SK-N-SH (cell line): Measurements from ENCODE around the gene ISG20. TPM values are rescaled to one million over a fixed set of nuclear protein-coding genes. Genes with fewer than 3 reads are reported as not detected.
"Not testable (repeated sequence)": the region's sequence is repeated elsewhere in the genome, so short reads cannot be mapped to it uniquely, and the experiment has no call there.

Experiments
- CTCF ChIA-PET: fragments of 300-600, 350-600 bp; formaldehyde crosslinking; extraction: SDS; loops from one replicate; lab custom pipeline; 2021; lab: Yijun Ruan, JAX
- POLR2A ChIA-PET: fragments of 350-600 bp; sonication (Branson Sonifier 250); formaldehyde crosslinking; extraction: SDS; loops from one replicate; lab custom pipeline; 2020; ENCODE audit warnings: antibody characterized with exemption, inconsistent platforms; lab: Yijun Ruan, JAX
- DNase-seq: peaks from one replicate; pipeline ENCODE4 v3.0.0; 2012
- H2AFZ ChIP-seq: fragments of 200-600 bp; sonication (generic); 2 replicates; pipeline ENCODE4 v1.8.1; 2016; ENCODE audit warnings: antibody characterized with exemption, mild to moderate bottlenecking, low read depth
- H3F3A ChIP-seq: fragments of 200-600 bp; sonication (generic); replicated peaks from 2 replicates; pipeline ENCODE3; 2016; ENCODE audit warnings: antibody characterized with exemption, mild to moderate bottlenecking; ENCODE audit not compliant: insufficient read depth
- H3K27ac ChIP-seq, 2 experiments: fragments of 200-500 bp in 1 of 2; fragments of 200-600 bp in 1 of 2; sonication (Bioruptor generic) in 1 of 2; sonication (generic), shearing (Covaris generic) in 1 of 2; 2 replicates each; pipeline versions ENCODE4 v1.5.1 to v1.6.1; 2014 to 2016; ENCODE audit warnings: low read depth in 2 of 2, inconsistent platforms in 1 of 2, low read length in 1 of 2, mild to moderate bottlenecking in 1 of 2, mixed read lengths in 1 of 2
- H3K27me3 ChIP-seq: fragments of 200-600 bp; sonication (generic), shearing (Covaris generic); 2 replicates; pipeline ENCODE4 v1.6.1; 2016; ENCODE audit warnings: mixed run types; ENCODE audit not compliant: insufficient read depth
- H3K36me3 ChIP-seq, 2 experiments: fragments of 200-500 bp in 1 of 2; fragments of 200-600 bp in 1 of 2; sonication (Bioruptor generic) in 1 of 2; sonication (generic) in 1 of 2; replicated peaks in 1 of 2; 2 replicates each; pipeline versions ENCODE3 to v1.5.1; 2014 to 2016; ENCODE audit warnings: low read length in 1 of 2, mild to moderate bottlenecking in 1 of 2; ENCODE audit not compliant: insufficient read depth in 2 of 2, control insufficient read depth in 1 of 2
- H3K4me1 ChIP-seq, 2 experiments: fragments of 200-500 bp in 1 of 2; fragments of 200-600 bp in 1 of 2; sonication (Bioruptor generic) in 1 of 2; sonication (generic), shearing (Covaris generic) in 1 of 2; 2 replicates each; pipeline versions ENCODE4 v1.5.1 to v1.6.1; 2014 to 2016; ENCODE audit warnings: low read depth in 1 of 2, low read length in 1 of 2, mixed run types in 1 of 2; ENCODE audit not compliant: insufficient read depth in 2 of 2, control insufficient read depth in 1 of 2
- H3K4me2 ChIP-seq: fragments of 200-600 bp; sonication (generic), shearing (Covaris generic); 2 replicates; pipeline ENCODE4 v1.6.1; 2017; ENCODE audit warnings: mixed run types
- H3K4me3 ChIP-seq, 2 experiments: fragments of 200-500 bp in 1 of 2; fragments of 200-600 bp in 1 of 2; sonication (Bioruptor generic) in 1 of 2; sonication (generic), shearing (Covaris generic) in 1 of 2; 2 replicates each; pipeline versions ENCODE4 v1.5.1 to v1.8.1; 2014 to 2016; ENCODE audit warnings: low read depth in 2 of 2, inconsistent platforms in 1 of 2, low read length in 1 of 2, mild to moderate bottlenecking in 1 of 2, mixed read lengths in 1 of 2, moderate library complexity in 1 of 2
- H3K79me2 ChIP-seq: fragments of 200-600 bp; sonication (generic); 2 replicates; pipeline ENCODE4 v1.8.1; 2017; ENCODE audit warnings: mild to moderate bottlenecking; ENCODE audit not compliant: insufficient read depth
- H3K9ac ChIP-seq: fragments of 200-600 bp; sonication (generic); 2 replicates; pipeline ENCODE4 v1.6.1; 2017; ENCODE audit warnings: mixed run types
- H3K9me2 ChIP-seq: fragments of 200-600 bp; sonication (generic); 2 replicates; pipeline ENCODE4 v1.6.1; 2017; ENCODE audit warnings: mixed run types
- H3K9me3 ChIP-seq: fragments of 200-600 bp; sonication (generic); 2 replicates; pipeline ENCODE4 v1.6.1; 2017; ENCODE audit warnings: mixed run types, mild to moderate bottlenecking, moderate library complexity
- H4K20me1 ChIP-seq: fragments of 200-600 bp; sonication (generic); 2 replicates; pipeline ENCODE4 v1.6.1; 2017; ENCODE audit warnings: mild to moderate bottlenecking, mixed run types; ENCODE audit not compliant: insufficient read depth
- EP300 ChIP-seq, 2 experiments: IDR thresholded peaks; 2 replicates each; pipeline versions ENCODE4 v1.4.0 to v1.6.1; 2012; ENCODE audit warnings: borderline replicate concordance in 1 of 2, low read depth in 1 of 2, low read length in 1 of 2
- FOXJ3 ChIP-seq: sonication (generic); formaldehyde crosslinking; IDR thresholded peaks from 2 replicates; pipeline ENCODE4 v1.5.1; 2020; ENCODE audit warnings: mild to moderate bottlenecking, missing genetic modification reagents
- FOXM1 ChIP-seq: IDR thresholded peaks from 2 replicates; pipeline ENCODE4 v1.4.0; 2012; ENCODE audit warnings: low read depth, mild to moderate bottlenecking
- GATA2 ChIP-seq: sonication (generic); formaldehyde crosslinking; IDR thresholded peaks from 2 replicates; pipeline ENCODE4 v1.5.0; 2020; ENCODE audit warnings: mild to moderate bottlenecking, missing genetic modification reagents
- JUND ChIP-seq: IDR thresholded peaks from 2 replicates; pipeline ENCODE4 v1.4.0; 2012
- MEF2A ChIP-seq: IDR thresholded peaks from 2 replicates; pipeline ENCODE4 v1.4.0; 2012; ENCODE audit warnings: low read depth, borderline replicate concordance
- NRF1 ChIP-seq: IDR thresholded peaks from 2 replicates; pipeline ENCODE4 v1.6.1; 2012; ENCODE audit warnings: low read depth, mild to moderate bottlenecking, low read length
- PBX3 ChIP-seq: IDR thresholded peaks from 2 replicates; pipeline ENCODE4; 2012
- POLR2AphosphoS5 ChIP-seq: IDR thresholded peaks from 2 replicates; pipeline ENCODE4 v1.6.1; 2012; ENCODE audit warnings: low read depth, low read length
- SIN3A ChIP-seq: IDR thresholded peaks from 2 replicates; pipeline ENCODE4 v1.6.1; 2012; ENCODE audit warnings: low read depth, mild to moderate bottlenecking, low read length, moderate library complexity, borderline replicate concordance
- SMC3 ChIP-seq: IDR thresholded peaks from 2 replicates; pipeline ENCODE4 v1.6.1; 2012; ENCODE audit warnings: low read depth, low read length, improper control_type of control experiment
- TEAD4 ChIP-seq: IDR thresholded peaks from 2 replicates; pipeline ENCODE4 v1.4.0; 2012; ENCODE audit warnings: mild to moderate bottlenecking, borderline replicate concordance; ENCODE audit not compliant: insufficient read depth
- WGBS: methylation state at CpG from one replicate; pipeline ENCODE4 v1.1.6; 2017; ENCODE audit warnings: low lambda C conversion rate; 5-methylcytosine and 5-hydroxymethylcytosine counted together
- polyA plus RNA-seq, 3 experiments: library from polyadenylated mRNA; depleted of rRNA; stranded (reverse); fragments of >200 nt; gene quantifications; 2 replicates each; pipeline ENCODE4 v1.2.3, GENCODE V29; 2012
- TF ChIP-seq, protein P1 (sequence below): IDR thresholded peaks from 2 replicates; pipeline ENCODE4 v1.6.1; 2012; ENCODE audit warnings: mild to moderate bottlenecking, low read depth, low read length, moderate library complexity
- TF ChIP-seq, protein P2 (sequence below): fragments of 150-350 bp; IDR thresholded peaks from 2 replicates; pipeline ENCODE4 v1.6.1; 2016; ENCODE audit warnings: mild to moderate bottlenecking, low read depth, low read length
- TF ChIP-seq, protein P3 (sequence below): IDR thresholded peaks from 2 replicates; pipeline ENCODE4 v1.4.0; 2012; ENCODE audit warnings: low read depth

The ISG20 gene
- polyA plus RNA-seq, 1 of the 3 experiments (the other 2 are of a cell fraction), result 2.0 TPM

DNA sequence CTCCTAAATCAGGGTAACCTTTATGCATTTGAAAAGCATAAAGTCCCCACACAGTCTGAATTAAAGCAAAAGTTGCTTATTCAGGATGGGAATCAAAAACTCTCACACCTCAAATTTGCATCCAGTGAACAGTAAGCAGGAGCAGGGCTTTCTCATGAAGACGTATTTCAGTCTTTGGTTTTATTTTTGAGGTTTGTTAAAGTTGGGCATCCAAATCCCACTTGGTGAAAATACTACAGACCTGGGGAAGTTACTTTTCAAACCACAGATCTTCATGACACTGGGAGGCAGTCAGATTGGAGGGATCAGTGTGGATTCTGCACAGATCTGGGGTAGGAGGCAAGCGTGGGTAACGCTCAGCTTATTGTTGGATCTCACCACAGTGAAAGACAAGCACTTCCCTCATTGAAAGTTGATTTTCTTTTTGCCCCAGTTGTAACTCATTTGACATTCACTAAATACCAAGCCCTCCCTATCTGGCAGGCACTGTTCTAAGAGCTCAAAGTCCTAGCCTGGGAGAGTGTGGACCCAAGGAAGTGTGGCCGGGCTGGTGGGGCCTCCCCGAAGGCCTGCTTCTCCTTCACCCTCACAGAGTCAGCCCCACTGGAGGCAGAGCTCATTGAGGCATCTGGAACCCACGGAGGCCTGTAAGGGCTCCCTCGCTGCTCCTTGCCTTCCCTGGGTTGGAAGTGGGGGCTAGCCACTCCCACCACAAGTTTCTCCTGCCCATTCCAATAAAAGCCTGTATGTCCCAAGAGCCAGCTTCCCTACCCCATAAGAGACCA lies 783 bp upstream of the ISG20 start:
- Histone ChIP-seq H3K27ac (peak overlapping the region; percentile 4 to 93; a peak in 3 of 4 replicates), H3K9me2 (no peaks in the 10 kb centered on the region), H3K4me2 (peak overlapping the region; percentile 72), H3K4me3 (peak overlapping the region; percentile 37 to 40; a peak in 3 of 4 replicates), H4K20me1 (peaks cover 29% of the 10 kb centered on the region), H3K36me3 (peaks cover 11 to 22% of the 10 kb centered on the region in 2 experiments), H2AFZ (peak overlapping the region; percentile 26), H3F3A (peaks cover 53% of the 10 kb centered on the region), H3K4me1 (peaks cover 2 to 8% of the 10 kb centered on the region in 2 experiments; a peak in 2 of 4 replicates), H3K9ac (peak overlapping the region; percentile 57), H3K9me3 (no peaks in the 10 kb centered on the region), H3K27me3 (no peaks in the 10 kb centered on the region), H3K79me2 (peaks cover 22% of the 10 kb centered on the region; the same call in 1 of the 2 replicates)
- DNase-seq, result no peak
- WGBS, result 83% methylated on average over 5 of the region's 7 CpGs
- ChIA-PET CTCF (interaction anchor here (0.8 kb wide), 1 partner anchor 19 kb away, joined by 3 read pairs; no protein-coding TSS in a partner anchor), POLR2A (no interaction called here)
- TF ChIP-seq POLR2AphosphoS5 (peak; percentile 6; the same call in 1 of the 2 replicates), TEAD4 (no peak)
- TF ChIP-seq, all 33 proteins: peak for 1

GRCh38 chr15:88641959-88642452 lies 3.2 kb downstream of the ISG20 start:
- peaks cover 16% of the 10 kb centered on the region for H3F3A ChIP-seq
- no peaks in the 10 kb centered on the region for H3K36me3 ChIP-seq
- no peak overlapping the region for H2AFZ ChIP-seq
- H3K27ac ChIP-seq, result no peak overlapping the region
- CTCF ChIA-PET, result no interaction called here
- H4K20me1 ChIP-seq, result peaks cover 12% of the 10 kb centered on the region; the same call in 1 of the 2 replicates
- no peak for TF ChIP-seq SIN3A
- no peak for TF ChIP-seq MEF2A
- TF ChIP-seq, protein P1, sequence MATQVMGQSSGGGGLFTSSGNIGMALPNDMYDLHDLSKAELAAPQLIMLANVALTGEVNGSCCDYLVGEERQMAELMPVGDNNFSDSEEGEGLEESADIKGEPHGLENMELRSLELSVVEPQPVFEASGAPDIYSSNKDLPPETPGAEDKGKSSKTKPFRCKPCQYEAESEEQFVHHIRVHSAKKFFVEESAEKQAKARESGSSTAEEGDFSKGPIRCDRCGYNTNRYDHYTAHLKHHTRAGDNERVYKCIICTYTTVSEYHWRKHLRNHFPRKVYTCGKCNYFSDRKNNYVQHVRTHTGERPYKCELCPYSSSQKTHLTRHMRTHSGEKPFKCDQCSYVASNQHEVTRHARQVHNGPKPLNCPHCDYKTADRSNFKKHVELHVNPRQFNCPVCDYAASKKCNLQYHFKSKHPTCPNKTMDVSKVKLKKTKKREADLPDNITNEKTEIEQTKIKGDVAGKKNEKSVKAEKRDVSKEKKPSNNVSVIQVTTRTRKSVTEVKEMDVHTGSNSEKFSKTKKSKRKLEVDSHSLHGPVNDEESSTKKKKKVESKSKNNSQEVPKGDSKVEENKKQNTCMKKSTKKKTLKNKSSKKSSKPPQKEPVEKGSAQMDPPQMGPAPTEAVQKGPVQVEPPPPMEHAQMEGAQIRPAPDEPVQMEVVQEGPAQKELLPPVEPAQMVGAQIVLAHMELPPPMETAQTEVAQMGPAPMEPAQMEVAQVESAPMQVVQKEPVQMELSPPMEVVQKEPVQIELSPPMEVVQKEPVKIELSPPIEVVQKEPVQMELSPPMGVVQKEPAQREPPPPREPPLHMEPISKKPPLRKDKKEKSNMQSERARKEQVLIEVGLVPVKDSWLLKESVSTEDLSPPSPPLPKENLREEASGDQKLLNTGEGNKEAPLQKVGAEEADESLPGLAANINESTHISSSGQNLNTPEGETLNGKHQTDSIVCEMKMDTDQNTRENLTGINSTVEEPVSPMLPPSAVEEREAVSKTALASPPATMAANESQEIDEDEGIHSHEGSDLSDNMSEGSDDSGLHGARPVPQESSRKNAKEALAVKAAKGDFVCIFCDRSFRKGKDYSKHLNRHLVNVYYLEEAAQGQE, result no peak
- TF ChIP-seq, protein P2, sequence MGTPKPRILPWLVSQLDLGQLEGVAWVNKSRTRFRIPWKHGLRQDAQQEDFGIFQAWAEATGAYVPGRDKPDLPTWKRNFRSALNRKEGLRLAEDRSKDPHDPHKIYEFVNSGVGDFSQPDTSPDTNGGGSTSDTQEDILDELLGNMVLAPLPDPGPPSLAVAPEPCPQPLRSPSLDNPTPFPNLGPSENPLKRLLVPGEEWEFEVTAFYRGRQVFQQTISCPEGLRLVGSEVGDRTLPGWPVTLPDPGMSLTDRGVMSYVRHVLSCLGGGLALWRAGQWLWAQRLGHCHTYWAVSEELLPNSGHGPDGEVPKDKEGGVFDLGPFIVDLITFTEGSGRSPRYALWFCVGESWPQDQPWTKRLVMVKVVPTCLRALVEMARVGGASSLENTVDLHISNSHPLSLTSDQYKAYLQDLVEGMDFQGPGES, result no peak
- no peak for TF ChIP-seq FOXJ3 (CRISPR knock-in tag)
- no peak for TF ChIP-seq PBX3
- no peak for TF ChIP-seq FOXM1
- no peak for TF ChIP-seq NRF1
- TF ChIP-seq, protein P3, sequence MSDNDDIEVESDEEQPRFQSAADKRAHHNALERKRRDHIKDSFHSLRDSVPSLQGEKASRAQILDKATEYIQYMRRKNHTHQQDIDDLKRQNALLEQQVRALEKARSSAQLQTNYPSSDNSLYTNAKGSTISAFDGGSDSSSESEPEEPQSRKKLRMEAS, result no peak
- no peak for TF ChIP-seq EP300 (IDR thresholded peaks at IDR 0.05; ENCODE audit: borderline replicate concordance in 1 of 2, low read depth in 1 of 2, low read length in 1 of 2)
- no peak for TF ChIP-seq SMC3
- no peak for TF ChIP-seq JUND
- no peak for TF ChIP-seq GATA2 (CRISPR knock-in tag)
- no peak for TF ChIP-seq POLR2AphosphoS5
- TF ChIP-seq, all 33 proteins: peak for 0
- POLR2A ChIA-PET, result no interaction called here
- Histone ChIP-seq H3K27me3 (no peaks in the 10 kb centered on the region), H3K4me2 (no peak overlapping the region), H3K4me1 (peaks cover 2 to 8% of the 10 kb centered on the region in 2 experiments; a peak in 2 of 4 replicates), H3K9ac (no peak overlapping the region), H3K4me3 (no peak overlapping the region), H3K9me2 (no peaks in the 10 kb centered on the region), H3K9me3 (no peaks in the 10 kb centered on the region), H3K79me2 (peaks cover 6% of the 10 kb centered on the region; the same call in 1 of the 2 replicates)
- WGBS, result 91% methylated on average over 12 of the region's 12 CpGs
- no peak for DNase-seq

DNA sequence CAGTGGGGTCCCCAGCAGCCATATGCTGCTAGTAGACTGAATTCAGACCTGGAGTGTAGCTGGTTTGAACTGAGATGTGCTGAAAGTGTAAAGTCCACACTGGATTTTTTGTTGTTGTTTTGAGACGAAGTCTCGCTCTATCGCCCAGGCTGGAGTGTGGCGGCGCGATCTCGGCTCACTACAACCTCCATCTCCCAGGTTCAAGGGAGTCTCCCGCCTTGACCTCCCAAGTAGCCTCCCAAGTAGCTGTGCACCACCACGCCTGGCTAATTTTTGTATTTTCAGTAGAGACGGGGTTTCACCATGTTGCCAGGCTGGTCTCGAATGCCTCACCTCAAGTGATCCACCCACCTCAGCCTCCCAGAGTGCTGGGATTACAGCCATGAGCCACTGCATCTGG lies 3.7 kb downstream of the ISG20 start:
- 95% methylated on average over 11 of the region's 11 CpGs for WGBS
- H3K4me2 ChIP-seq, H4K20me1 ChIP-seq, H3K9ac ChIP-seq, CTCF ChIA-PET, DNase-seq, H3K27me3 ChIP-seq, H3K79me2 ChIP-seq, H3K4me1 ChIP-seq, H3K9me3 ChIP-seq, H3K36me3 ChIP-seq, H3K9me2 ChIP-seq, H3K27ac ChIP-seq, H2AFZ ChIP-seq, H3K4me3 ChIP-seq: not testable (repeated sequence)
- H3F3A ChIP-seq, result peaks cover 11% of the 10 kb centered on the region
- POLR2A ChIA-PET, result interaction anchor here (1.4 kb wide), 1 partner anchor 21 kb away, joined by 3 read pairs; no protein-coding TSS in a partner anchor
